ENCODE measurements around the gene PCDH10. TPM values are rescaled to one million over a fixed set of nuclear protein-coding genes. Genes with fewer than 3 reads are reported as not detected.

Gene PCDH10
- total RNA-seq, 4 donors from 2014 or later = 2.5 to 10.5 (median 3.5) TPM

GRCh38 chr4:133136833-133137232 is 12.3 kb upstream of the PCDH10 start:
- DNase-seq (ENCODE audit: low spot score in 2 of 2) = no peak
- Histone ChIP-seq H3K4me1 (peaks cover 0 to 1% (median 0%) of the 10 kb centered on the region in 4 donors), H3K9me3 (no peaks in the 10 kb centered on the region), H3K36me3 (no peaks in the 10 kb centered on the region), H3K27me3 (no peaks in the 10 kb centered on the region), H3K4me3 (no peak overlapping the region), H3K27ac (no peak overlapping the region)
- WGBS, 2 donors = 87 to 93% methylated on average over 3 of the region's 3 CpGs
- TF ChIP-seq CTCF (IDR thresholded peaks at IDR 0.05) = no peak
- TF ChIP-seq EP300 (IDR thresholded peaks at IDR 0.05) = no peak
- no peak for TF ChIP-seq POLR2A (IDR thresholded peaks at IDR 0.05)

DNA sequence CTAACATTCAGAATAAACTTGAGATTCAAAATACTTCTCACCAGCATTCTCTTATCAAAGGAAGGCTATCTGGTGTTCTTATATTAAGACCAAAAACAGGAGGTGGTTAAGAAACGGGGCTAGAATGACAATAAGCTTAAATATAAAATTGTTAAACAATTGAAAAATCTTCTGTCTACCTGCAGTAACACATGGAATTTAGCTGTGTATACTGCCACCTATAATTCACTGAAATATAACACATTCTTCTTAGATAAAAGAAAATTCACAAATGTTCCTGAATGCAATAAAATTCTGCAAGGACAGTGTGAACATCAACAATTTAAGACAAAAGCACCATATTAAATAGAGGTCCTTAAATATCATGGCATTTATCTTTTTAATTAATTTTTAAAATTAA is 11.5 kb upstream of the PCDH10 start:
- peaks cover 0 to 3% of the 10 kb centered on the region in 2 donors for H3K27me3 ChIP-seq
- WGBS, 2 donors = 59 to 72% methylated on average over 1 of the region's 1 CpG

DNA sequence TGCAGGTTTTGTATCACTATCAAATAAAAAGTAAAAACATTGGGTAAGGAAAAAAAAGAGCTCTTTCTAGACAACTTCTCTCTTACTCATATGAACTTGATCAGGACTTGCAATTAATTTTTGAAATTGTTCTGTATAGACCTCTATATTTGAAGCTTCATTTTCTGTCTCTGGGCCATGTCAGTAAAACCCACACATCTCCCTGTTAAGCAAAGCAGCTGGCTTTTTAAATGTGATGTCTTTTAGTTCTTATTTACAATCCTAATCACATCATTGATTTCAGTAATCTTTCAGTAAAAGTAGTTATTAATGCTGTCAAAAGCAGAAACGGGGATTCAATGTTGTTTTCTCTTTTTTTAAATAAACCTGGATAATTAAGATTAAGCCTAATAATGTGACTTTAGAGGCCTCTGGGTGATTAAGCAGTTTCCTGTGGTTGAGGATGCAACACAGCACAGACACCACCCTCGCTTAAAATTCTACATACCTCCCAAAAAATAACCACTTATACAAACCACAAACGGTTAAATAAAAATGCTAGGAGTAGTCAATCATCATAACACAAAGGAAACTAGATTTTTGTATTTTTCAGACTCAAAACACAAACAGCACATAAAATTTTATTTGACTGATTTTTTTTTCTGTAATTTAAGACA is 5.2 kb upstream of the PCDH10 start:
- peaks cover 0 to 25% (median 0%) of the 10 kb centered on the region in 4 donors for H3K4me1 ChIP-seq
- WGBS, 2 donors = 60 to 68% methylated on average over 3 of the region's 3 CpGs
- H3K27me3 ChIP-seq = peaks cover 0 to 14% of the 10 kb centered on the region in 2 donors
- no peak overlapping the region for H3K27ac ChIP-seq
- no peaks in the 10 kb centered on the region for H3K9me3 ChIP-seq
- H3K36me3 ChIP-seq = no peaks in the 10 kb centered on the region
- TF ChIP-seq CTCF (IDR thresholded peaks at IDR 0.05) (no peak), POLR2A (IDR thresholded peaks at IDR 0.05) (no peak), EP300 (IDR thresholded peaks at IDR 0.05) (no peak)
- H3K4me3 ChIP-seq = no peak overlapping the region
- DNase-seq (ENCODE audit: low spot score in 2 of 2) = no peak

More for the DNA sequence above, 11.5 kb upstream of the PCDH10 start:
- no peaks in the 10 kb centered on the region for H3K36me3 ChIP-seq
- H3K4me3 ChIP-seq = no peak overlapping the region
- no peak overlapping the region for H3K27ac ChIP-seq
- no peaks in the 10 kb centered on the region for H3K4me1 ChIP-seq
- TF ChIP-seq EP300 (IDR thresholded peaks at IDR 0.05) (no peak), CTCF (IDR thresholded peaks at IDR 0.05) (no peak), POLR2A (IDR thresholded peaks at IDR 0.05) (no peak)
- no peaks in the 10 kb centered on the region for H3K9me3 ChIP-seq
- DNase-seq (ENCODE audit: low spot score in 2 of 2) = no peak

DNA sequence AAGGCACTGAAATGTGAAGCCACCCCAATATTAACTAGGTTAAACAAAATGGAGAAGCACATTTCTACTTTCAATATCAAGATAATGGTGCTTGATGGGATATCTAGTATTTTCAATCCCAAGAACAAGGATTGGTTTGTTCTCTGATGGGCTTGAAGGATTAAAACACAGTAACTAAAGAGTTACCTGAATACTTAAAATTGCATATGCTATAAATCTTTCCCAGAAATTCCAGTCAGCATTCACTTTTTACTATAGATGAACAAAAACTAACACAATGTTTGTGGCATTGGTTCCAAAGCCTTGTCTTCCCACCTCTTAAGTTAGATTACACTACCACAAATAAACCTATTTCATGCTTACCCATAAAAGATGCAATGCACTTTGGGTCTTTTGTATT is 3.9 kb upstream of the PCDH10 start:
- H3K9me3 ChIP-seq = no peaks in the 10 kb centered on the region

More for the DNA sequence above, 3.9 kb upstream of the PCDH10 start:
- TF ChIP-seq POLR2A (IDR thresholded peaks at IDR 0.05) (no peak), EP300 (IDR thresholded peaks at IDR 0.05) (no peak), CTCF (IDR thresholded peaks at IDR 0.05) (no peak)
- no peak for DNase-seq (ENCODE audit: low spot score in 2 of 2)
- H3K4me3 ChIP-seq = no peak overlapping the region
- H3K4me1 ChIP-seq = peaks cover 0 to 36% (median under 1%) of the 10 kb centered on the region in 4 donors
- no peaks in the 10 kb centered on the region for H3K36me3 ChIP-seq
- H3K27ac ChIP-seq = no peak overlapping the region
- H3K27me3 ChIP-seq = peaks cover 0 to 22% of the 10 kb centered on the region in 2 donors
